Gastrocnemius medialis (tissue), 4 donors: Measurements from ENCODE around the gene LPIN1. TPM values are rescaled to one million over a fixed set of nuclear protein-coding genes. Genes with fewer than 3 reads are reported as not detected.

Experiments
- ATAC-seq, 2 donors: fragments of 150-250 bp; one replicate each; pipeline ENCODE4 v1.9.1; 2016
- DNase-seq, 2 donors: peaks; one replicate each; pipeline ENCODE4 v3.0.0-alpha.2; 2019
- H3K27ac ChIP-seq, 4 donors: fragments of 200-600 bp; sonication (generic); 1 replicate in 1 of 4; 2 replicates in 3 of 4; pipeline ENCODE4 v1.5.1; 2016 to 2018; ENCODE audit warnings: mild to moderate bottlenecking in 2 of 4, moderate library complexity in 1 of 4
- H3K27me3 ChIP-seq, 3 donors: fragments of 200-600 bp; sonication (generic) in 2 of 3; 1 replicate in 1 of 3; 2 replicates in 2 of 3; pipeline versions ENCODE4 v1.5.1 to v1.6.0; 2016 to 2019; ENCODE audit warnings: mild to moderate bottlenecking in 1 of 3, moderate library complexity in 1 of 3
- H3K36me3 ChIP-seq, 2 donors: fragments of 200-600 bp; sonication (generic) in 1 of 2; one replicate each; pipeline ENCODE4 v1.5.1; 2017 to 2018
- H3K4me1 ChIP-seq, 2 donors: fragments of 200-600 bp; sonication (generic) in 1 of 2; one replicate each; pipeline ENCODE4 v1.5.1; 2016 to 2017; ENCODE audit warnings: mild to moderate bottlenecking in 2 of 2
- H3K4me3 ChIP-seq, 4 donors: fragments of 200-600 bp; sonication (generic) in 3 of 4; 1 replicate in 1 of 4; 2 replicates in 3 of 4; pipeline ENCODE4 v1.5.1; 2016 to 2019; ENCODE audit warnings: mild to moderate bottlenecking in 2 of 4
- H3K9me3 ChIP-seq, 3 donors: fragments of 200-600 bp; sonication (generic) in 2 of 3; 1 replicate in 1 of 3; 2 replicates in 2 of 3; pipeline ENCODE4 v1.5.1; 2016 to 2019
- POLR2A ChIP-seq, 2 donors: fragments of 450-650 bp; IDR thresholded peaks; one replicate each; pipeline ENCODE4 v1.6.1; 2017; ENCODE audit warnings: antibody characterized with exemption in 2 of 2, mild to moderate bottlenecking in 2 of 2, moderate library complexity in 2 of 2
- in situ Hi-C, 4 donors: fragments of 200-750 bp; cut with MboI; loops; one replicate each; pipeline versions ENCODE4 v1.15.0 to v1.8.0; 2017; ENCODE audit warnings: low sequenced_read_pairs in 4 of 4
- intact Hi-C: fragments of 100-400 bp; cut with DNase I; formaldehyde crosslinking; loops from one replicate; pipeline ENCODE4 v1.15.1; 2023; ENCODE audit warnings: low total_unique reads
- total RNA-seq, 4 donors: library from RNA; depleted of rRNA; stranded (reverse); fragments of >200 nt; gene quantifications; one replicate each; pipeline versions ENCODE4 v1.1.0 to v1.2.3, GENCODE V29; 2016
- TF ChIP-seq, protein P1 (sequence below), 5 experiments: fragments of 450-650 bp in 3 of 5; fragments of 200-600 bp in 2 of 5; sonication (generic) in 2 of 5; IDR thresholded peaks in 4 of 5; conservative IDR thresholded peaks in 1 of 5; 1 replicate in 4 of 5; 2 replicates in 1 of 5; pipeline ENCODE4 v1.5.1; 2016 to 2019; ENCODE audit warnings: antibody characterized with exemption in 5 of 5, mild to moderate bottlenecking in 3 of 5, moderate library complexity in 3 of 5

LPIN1 gene
- total RNA-seq, 4 donors from 2014 or later, result 292 to 606 (median 472) TPM

DNA sequence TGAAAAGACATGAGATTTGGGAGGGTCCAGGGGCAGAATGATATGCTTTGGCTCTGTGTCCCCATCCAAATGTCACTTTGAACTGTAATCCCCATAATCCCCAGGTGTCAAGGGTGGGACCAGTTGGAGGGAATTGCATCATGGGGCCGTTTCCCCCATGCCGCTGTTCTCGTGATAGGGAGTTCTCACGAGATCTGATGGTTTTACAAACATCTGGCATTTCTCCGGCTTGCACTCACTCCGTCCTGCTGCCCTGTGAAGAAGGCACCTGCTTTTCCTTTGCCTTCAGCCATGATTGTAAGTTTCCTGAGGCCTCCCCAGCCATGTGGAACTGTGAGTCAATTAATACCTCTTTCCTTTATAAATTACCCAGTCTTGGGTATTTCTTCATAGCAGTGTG lies 51.4 kb downstream of the LPIN1 start:
- Histone ChIP-seq H3K36me3 (peaks cover 16 to 92% of the 10 kb centered on the region in 2 donors), H3K27me3 (no peaks in the 10 kb centered on the region), H3K27ac (peak overlapping the region in 1 of 4 donors; percentile 19), H3K4me3 (no peak overlapping the region), H3K4me1 (no peaks in the 10 kb centered on the region), H3K9me3 (no peaks in the 10 kb centered on the region)
- intact Hi-C loops, result no loop called here
- no peak for ATAC-seq
- no peak for TF ChIP-seq POLR2A (IDR thresholded peaks at IDR 0.05)
- TF ChIP-seq, protein P1, sequence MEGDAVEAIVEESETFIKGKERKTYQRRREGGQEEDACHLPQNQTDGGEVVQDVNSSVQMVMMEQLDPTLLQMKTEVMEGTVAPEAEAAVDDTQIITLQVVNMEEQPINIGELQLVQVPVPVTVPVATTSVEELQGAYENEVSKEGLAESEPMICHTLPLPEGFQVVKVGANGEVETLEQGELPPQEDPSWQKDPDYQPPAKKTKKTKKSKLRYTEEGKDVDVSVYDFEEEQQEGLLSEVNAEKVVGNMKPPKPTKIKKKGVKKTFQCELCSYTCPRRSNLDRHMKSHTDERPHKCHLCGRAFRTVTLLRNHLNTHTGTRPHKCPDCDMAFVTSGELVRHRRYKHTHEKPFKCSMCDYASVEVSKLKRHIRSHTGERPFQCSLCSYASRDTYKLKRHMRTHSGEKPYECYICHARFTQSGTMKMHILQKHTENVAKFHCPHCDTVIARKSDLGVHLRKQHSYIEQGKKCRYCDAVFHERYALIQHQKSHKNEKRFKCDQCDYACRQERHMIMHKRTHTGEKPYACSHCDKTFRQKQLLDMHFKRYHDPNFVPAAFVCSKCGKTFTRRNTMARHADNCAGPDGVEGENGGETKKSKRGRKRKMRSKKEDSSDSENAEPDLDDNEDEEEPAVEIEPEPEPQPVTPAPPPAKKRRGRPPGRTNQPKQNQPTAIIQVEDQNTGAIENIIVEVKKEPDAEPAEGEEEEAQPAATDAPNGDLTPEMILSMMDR (IDR thresholded peaks at IDR 0.05 in 4 of 5, conservative IDR thresholded peaks at IDR 0.05 in 1 of 5), result no peak
- no peak for DNase-seq
- in situ Hi-C loops, result loop anchor here (25.0 kb wide), 2 partner anchors 311 to 336 kb away; partner anchors contain the start of gene E2F6 (in 1 of the 4)

DNA sequence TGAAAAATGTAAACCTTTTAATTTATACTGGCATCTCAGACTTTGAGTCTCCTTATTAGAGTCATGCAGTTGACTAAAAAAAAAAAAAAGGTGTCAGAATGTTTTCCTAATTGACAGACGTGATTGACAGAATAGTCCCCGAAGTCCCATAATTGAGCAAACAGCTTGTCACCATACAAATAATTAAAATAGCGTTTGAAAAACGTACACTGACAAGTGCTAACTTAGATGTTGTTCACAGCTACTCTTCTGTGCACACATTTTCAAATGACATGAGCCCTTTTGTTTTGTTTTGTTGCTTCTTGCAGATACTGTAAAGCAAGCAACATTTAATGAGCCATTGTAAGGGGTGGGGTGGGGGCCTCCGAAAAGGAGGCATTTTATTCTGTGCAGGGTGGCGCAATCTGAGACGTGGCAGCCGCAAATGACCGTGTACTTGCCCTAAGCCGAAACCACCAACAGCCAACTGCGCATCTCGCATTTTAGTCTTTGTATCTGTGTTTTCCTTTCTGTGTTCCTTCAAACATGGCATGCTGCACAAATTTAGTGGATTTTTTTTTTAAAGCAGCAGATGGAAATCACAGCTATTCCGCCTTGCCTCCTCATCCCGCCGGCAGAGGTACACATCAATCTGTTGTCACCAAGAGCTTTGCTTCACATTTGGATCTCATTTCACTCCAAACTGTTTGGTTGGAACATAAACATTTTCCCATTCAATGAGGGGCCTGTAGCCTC lies 52.4 kb downstream of the LPIN1 start:
- Histone ChIP-seq H3K27ac (no peak overlapping the region), H3K4me1 (no peaks in the 10 kb centered on the region), H3K36me3 (peaks cover 9 to 92% of the 10 kb centered on the region in 2 donors), H3K9me3 (no peaks in the 10 kb centered on the region), H3K4me3 (no peak overlapping the region), H3K27me3 (no peaks in the 10 kb centered on the region)
- in situ Hi-C loops, result loop anchor here (25.0 kb wide), 2 partner anchors 312 to 337 kb away; partner anchors contain the start of gene E2F6 (in 1 of the 4)
- TF ChIP-seq, protein P1 (IDR thresholded peaks at IDR 0.05 in 4 of 5, conservative IDR thresholded peaks at IDR 0.05 in 1 of 5), result no peak
- no peak for TF ChIP-seq POLR2A (IDR thresholded peaks at IDR 0.05)
- ATAC-seq (no peak), DNase-seq (no peak)
- intact Hi-C loops, result no loop called here

DNA sequence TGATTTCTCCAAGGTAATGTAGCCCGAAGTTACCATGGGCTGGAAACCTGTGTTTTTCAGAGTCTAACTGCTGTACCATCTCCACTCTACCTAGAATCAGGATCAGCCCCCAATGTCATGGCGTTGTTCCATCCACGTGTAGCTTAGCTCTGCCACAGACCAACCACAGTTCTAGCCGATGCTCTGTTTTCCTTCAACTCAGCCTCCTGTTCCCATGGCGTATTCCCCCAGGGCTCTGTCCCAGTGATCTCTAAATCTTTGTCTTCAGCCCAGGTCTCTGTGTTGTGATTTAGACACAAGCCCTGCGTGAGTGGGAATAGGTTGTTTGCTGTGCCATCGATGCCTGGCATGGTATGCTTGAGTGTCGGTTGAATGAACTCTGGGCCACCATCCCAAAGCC lies 53.4 kb downstream of the LPIN1 start:
- DNase-seq (no peak), ATAC-seq (no peak)
- H3K4me3 ChIP-seq, result no peak overlapping the region
- H3K36me3 ChIP-seq, result peaks cover 9 to 92% of the 10 kb centered on the region in 2 donors
- intact Hi-C loops (no loop called here), in situ Hi-C loops (loop anchor here (25.0 kb wide), 2 partner anchors 313 to 338 kb away; partner anchors contain the start of gene E2F6 (in 1 of the 4))
- TF ChIP-seq POLR2A (IDR thresholded peaks at IDR 0.05), result no peak
- TF ChIP-seq, protein P1 (IDR thresholded peaks at IDR 0.05 in 4 of 5, conservative IDR thresholded peaks at IDR 0.05 in 1 of 5), result no peak
- peaks cover 0 to under 1% of the 10 kb centered on the region in 2 donors for H3K4me1 ChIP-seq
- no peaks in the 10 kb centered on the region for H3K27me3 ChIP-seq
- H3K27ac ChIP-seq, result no peak overlapping the region
- no peaks in the 10 kb centered on the region for H3K9me3 ChIP-seq

DNA sequence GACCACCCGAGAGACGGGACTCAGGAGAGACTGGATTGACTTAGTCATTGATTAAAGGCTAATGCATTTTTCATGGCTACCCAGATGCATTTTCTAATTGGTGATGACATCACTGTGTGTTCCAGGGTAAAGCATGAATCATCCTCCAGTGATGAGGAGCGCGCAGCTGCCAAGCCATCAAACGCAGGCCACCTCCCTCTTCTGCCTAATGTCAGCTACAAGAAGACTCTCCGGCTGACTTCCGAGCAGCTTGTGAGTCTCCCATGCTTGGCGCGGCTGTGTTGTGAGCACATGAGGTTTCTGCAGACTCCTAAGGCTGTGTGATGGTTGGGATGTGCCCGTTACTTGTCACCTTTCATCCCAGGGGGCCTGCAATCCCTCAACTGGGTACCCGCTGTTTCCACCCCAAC lies 56.4 kb downstream of the LPIN1 start:
- Histone ChIP-seq H3K27ac (peak overlapping the region in 3 of 4 donors; percentile 6 to 59 (median 45)), H3K27me3 (no peaks in the 10 kb centered on the region), H3K4me3 (no peak overlapping the region), H3K36me3 (peaks cover 6 to 87% of the 10 kb centered on the region in 2 donors), H3K4me1 (peaks cover 15 to 24% of the 10 kb centered on the region in 2 donors), H3K9me3 (no peaks in the 10 kb centered on the region)
- in situ Hi-C loops (no loop called here), intact Hi-C loops (no loop called here)
- DNase-seq, result no peak
- ATAC-seq, result no peak
- TF ChIP-seq, protein P1 (IDR thresholded peaks at IDR 0.05 in 4 of 5, conservative IDR thresholded peaks at IDR 0.05 in 1 of 5), result no peak
- no peak for TF ChIP-seq POLR2A (IDR thresholded peaks at IDR 0.05)
